GM12801 (cell line): ENCODE results near the gene PNMT.

Source experiments
- CTCF ChIP-seq: IDR thresholded peaks from one replicate; pipeline ENCODE4 v1.5.1; 2011; ENCODE audit warnings: control low read depth; ENCODE audit not compliant: insufficient read length; ENCODE audit errors: extremely low read depth

Gene PNMT

GRCh38 chr17:39641883-39642282 lies 26.4 kb upstream of the PNMT start:
- no peak for TF ChIP-seq CTCF

GRCh38 chr17:39642291-39643074 lies 25.8 kb upstream of the PNMT start:
- TF ChIP-seq CTCF: no peak

GRCh38 chr17:39643271-39643670 lies 25.0 kb upstream of the PNMT start:
- TF ChIP-seq CTCF: no peak

GRCh38 chr17:39647256-39647655 lies 21.0 kb upstream of the PNMT start:
- no peak for TF ChIP-seq CTCF

- no peak for TF ChIP-seq CTCF
These were observed 19.5 kb upstream of the PNMT start for GRCh38 chr17:39648616-39649366.

- no peak for TF ChIP-seq CTCF
These were observed 18.1 kb upstream of the PNMT start for GRCh38 chr17:39650121-39650579.

- no peak for TF ChIP-seq CTCF
These were observed 16.2 kb upstream of the PNMT start for GRCh38 chr17:39651923-39652586.
